Suprapubic skin (tissue), 3 donors: ENCODE measurements around the gene GNAO1.

Experiments
- POLR2A ChIP-seq, 2 donors: fragments of 450-650 bp; IDR thresholded peaks; one replicate each; pipeline ENCODE4 v1.6.1; 2017; ENCODE audit warnings: antibody characterized with exemption in 2 of 2, mild to moderate bottlenecking in 2 of 2, moderate library complexity in 2 of 2
- TF ChIP-seq, protein P1 (sequence below), 2 donors: fragments of 200-600 bp in 1 of 2; fragments of 450-650 bp in 1 of 2; sonication (generic) in 1 of 2; IDR thresholded peaks; one replicate each; pipeline ENCODE4 v1.5.1; 2016 to 2019; ENCODE audit warnings: antibody characterized with exemption in 2 of 2, mild to moderate bottlenecking in 1 of 2, moderate library complexity in 1 of 2

- TF ChIP-seq, protein P1, sequence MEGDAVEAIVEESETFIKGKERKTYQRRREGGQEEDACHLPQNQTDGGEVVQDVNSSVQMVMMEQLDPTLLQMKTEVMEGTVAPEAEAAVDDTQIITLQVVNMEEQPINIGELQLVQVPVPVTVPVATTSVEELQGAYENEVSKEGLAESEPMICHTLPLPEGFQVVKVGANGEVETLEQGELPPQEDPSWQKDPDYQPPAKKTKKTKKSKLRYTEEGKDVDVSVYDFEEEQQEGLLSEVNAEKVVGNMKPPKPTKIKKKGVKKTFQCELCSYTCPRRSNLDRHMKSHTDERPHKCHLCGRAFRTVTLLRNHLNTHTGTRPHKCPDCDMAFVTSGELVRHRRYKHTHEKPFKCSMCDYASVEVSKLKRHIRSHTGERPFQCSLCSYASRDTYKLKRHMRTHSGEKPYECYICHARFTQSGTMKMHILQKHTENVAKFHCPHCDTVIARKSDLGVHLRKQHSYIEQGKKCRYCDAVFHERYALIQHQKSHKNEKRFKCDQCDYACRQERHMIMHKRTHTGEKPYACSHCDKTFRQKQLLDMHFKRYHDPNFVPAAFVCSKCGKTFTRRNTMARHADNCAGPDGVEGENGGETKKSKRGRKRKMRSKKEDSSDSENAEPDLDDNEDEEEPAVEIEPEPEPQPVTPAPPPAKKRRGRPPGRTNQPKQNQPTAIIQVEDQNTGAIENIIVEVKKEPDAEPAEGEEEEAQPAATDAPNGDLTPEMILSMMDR (IDR thresholded peaks at IDR 0.05) = no peak
- no peak for TF ChIP-seq POLR2A (IDR thresholded peaks at IDR 0.05)
Observed at GRCh38 chr16:56373003-56373402, 181.7 kb downstream of the GNAO1 start.
